Keratinocyte (primary cell): ENCODE measurements around the gene ARNT2. TPM values are rescaled to one million over a fixed set of nuclear protein-coding genes. Genes with fewer than 3 reads are reported as not detected.

ENCODE experiments used
- DNase-seq: peaks from one replicate; pipeline ENCODE4 v3.0.0-alpha.2; 2011; ENCODE audit warnings: low read depth, missing footprints, low spot score
- FAIRE-seq: peaks from 2 replicates; lab custom pipeline; 2011; peaks lifted over from hg19 to GRCh38; lab: Jason Lieb, UNC
- H2AFZ ChIP-seq: 2 replicates; pipeline ENCODE4 v1.6.0; 2012; ENCODE audit warnings: low read length, control low read depth, inconsistent platforms; ENCODE audit not compliant: control insufficient read depth
- H3K27ac ChIP-seq: 2 replicates; pipeline ENCODE4 v1.5.1; 2011; ENCODE audit warnings: low read length; ENCODE audit not compliant: control insufficient read depth, insufficient read depth
- H3K27me3 ChIP-seq: 3 replicates; pipeline ENCODE4 v1.6.0; 2011; ENCODE audit warnings: low read length; ENCODE audit not compliant: control insufficient read depth, insufficient read depth; ENCODE audit errors: extremely low read depth
- H3K36me3 ChIP-seq, 2 experiments: 2 replicates in 1 of 2; 3 replicates in 1 of 2; pipeline ENCODE4 v1.5.1; 2011; ENCODE audit warnings: low read length in 2 of 2, mild to moderate bottlenecking in 1 of 2; ENCODE audit not compliant: control insufficient read depth in 2 of 2, insufficient read depth in 2 of 2; ENCODE audit errors: extremely low read depth in 1 of 2
- H3K4me1 ChIP-seq: 3 replicates; pipeline ENCODE4 v1.5.1; 2011; ENCODE audit warnings: low read length; ENCODE audit not compliant: control insufficient read depth, insufficient read depth; ENCODE audit errors: extremely low read depth
- H3K4me2 ChIP-seq: 3 replicates; pipeline ENCODE4 v1.6.0; 2011; ENCODE audit warnings: low read depth, low read length; ENCODE audit not compliant: control insufficient read depth, insufficient read depth; ENCODE audit errors: extremely low read depth
- H3K4me3 ChIP-seq, 3 experiments: fragments of 200-600 bp in 1 of 3; sonication (generic) in 1 of 3; 2 replicates in 2 of 3; 3 replicates in 1 of 3; pipeline ENCODE4 v1.5.1; 2011 to 2016; ENCODE audit warnings: low read length in 3 of 3, mild to moderate bottlenecking in 3 of 3, control low read depth in 2 of 3, inconsistent platforms in 1 of 3, low read depth in 1 of 3, mixed read lengths in 1 of 3, mixed run types in 1 of 3, moderate library complexity in 1 of 3; ENCODE audit not compliant: control insufficient read depth in 2 of 3, insufficient read depth in 2 of 3; ENCODE audit errors: extremely low read depth in 1 of 3
- H3K79me2 ChIP-seq: 2 replicates; pipeline ENCODE4 v1.6.0; 2012; ENCODE audit warnings: low read length; ENCODE audit not compliant: control insufficient read depth, insufficient read depth
- H3K9ac ChIP-seq: 3 replicates; pipeline ENCODE4 v1.6.0; 2011; ENCODE audit warnings: low read length; ENCODE audit not compliant: control insufficient read depth, insufficient read depth; ENCODE audit errors: extremely low read depth
- H3K9me1 ChIP-seq: 3 replicates; pipeline ENCODE4 v1.6.0; 2011; ENCODE audit warnings: low read length; ENCODE audit not compliant: control insufficient read depth, insufficient read depth; ENCODE audit errors: extremely low read depth
- H3K9me3 ChIP-seq: 2 replicates; pipeline ENCODE4 v1.5.1; 2012; ENCODE audit warnings: low read depth, low read length; ENCODE audit not compliant: control insufficient read depth
- H4K20me1 ChIP-seq: 3 replicates; pipeline ENCODE4 v1.6.0; 2011; ENCODE audit warnings: low read length; ENCODE audit not compliant: control insufficient read depth, insufficient read depth; ENCODE audit errors: extremely low read depth
- EZH2 ChIP-seq: IDR thresholded peaks from one replicate; pipeline ENCODE4 v1.6.1; 2012; ENCODE audit warnings: inconsistent platforms, mild to moderate bottlenecking, low read length, moderate library complexity
- dilution Hi-C: fragments of 300-500 bp; cut with MboI; formaldehyde crosslinking; loops from one replicate; pipeline ENCODE4 v1.7.0; 2020; ENCODE audit warnings: low sequenced_read_pairs; ENCODE audit not compliant: extremely low pct_ligation_motif_present
- polyA plus RNA-seq, 5 experiments: library from polyadenylated mRNA; depleted of rRNA in 3 of 5; stranded (reverse) in 3 of 5; stranded (forward) in 1 of 5; unstranded in 1 of 5; fragments of >200 nt; gene quantifications; 1 replicate in 1 of 5; 2 replicates in 3 of 5; 3 replicates in 1 of 5; pipeline versions ENCODE4 v1.2.1 to v1.2.3, GENCODE V29; 2011 to 2012; ENCODE audit warnings: missing spikeins in 2 of 5, low read depth in 1 of 5, low replicate concordance in 1 of 5
- TF ChIP-seq, protein P1 (sequence below), 3 experiments: IDR thresholded peaks in 1 of 3; conservative IDR thresholded peaks in 1 of 3; optimal IDR thresholded peaks in 1 of 3; 2 replicates in 2 of 3; 3 replicates in 1 of 3; pipeline versions ENCODE3 to v1.5.1; 2011; ENCODE audit warnings: low read length in 3 of 3, mild to moderate bottlenecking in 3 of 3, moderate library complexity in 2 of 3, control low read depth in 1 of 3, inconsistent platforms in 1 of 3; ENCODE audit not compliant: insufficient read depth in 2 of 3; ENCODE audit errors: extremely low read depth in 1 of 3

ARNT2 gene
- polyA plus RNA-seq, 1 donor (not counting 4 experiments of a cell fraction or from before 2014, with no cell fraction given) = 0.16 TPM

DNA sequence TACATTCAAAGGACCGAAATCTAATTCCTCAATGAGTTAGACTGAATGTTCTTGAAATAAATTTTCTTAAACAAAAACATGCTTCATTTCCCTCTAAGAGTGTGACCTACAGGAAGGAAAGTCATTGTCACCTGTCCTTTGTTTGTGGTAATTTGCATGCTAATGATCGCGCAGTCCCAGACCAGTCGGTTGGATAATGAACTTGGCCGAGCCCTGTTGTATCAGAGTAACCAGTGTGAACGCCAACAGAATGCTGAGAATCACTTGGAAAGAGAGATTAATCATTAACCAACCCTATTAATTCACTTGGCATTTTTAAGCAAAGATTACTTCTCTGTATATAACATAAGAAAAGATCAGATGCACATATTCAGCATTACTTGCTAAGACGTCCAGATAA lies 8.1 kb upstream of the ARNT2 start:
- Histone ChIP-seq H3K9ac (no peak overlapping the region), H3K27me3 (peaks cover 11% of the 10 kb centered on the region), H3K27ac (no peak overlapping the region), H3K9me3 (no peaks in the 10 kb centered on the region), H3K79me2 (no peaks in the 10 kb centered on the region), H3K4me3 (no peak overlapping the region), H4K20me1 (no peaks in the 10 kb centered on the region), H3K36me3 (no peaks in the 10 kb centered on the region), H3K9me1 (no peaks in the 10 kb centered on the region), H2AFZ (no peak overlapping the region), H3K4me2 (no peak overlapping the region), H3K4me1 (no peaks in the 10 kb centered on the region)
- dilution Hi-C loops = no loop called here
- no peak for DNase-seq
- no peak for FAIRE-seq
- TF ChIP-seq, protein P1, sequence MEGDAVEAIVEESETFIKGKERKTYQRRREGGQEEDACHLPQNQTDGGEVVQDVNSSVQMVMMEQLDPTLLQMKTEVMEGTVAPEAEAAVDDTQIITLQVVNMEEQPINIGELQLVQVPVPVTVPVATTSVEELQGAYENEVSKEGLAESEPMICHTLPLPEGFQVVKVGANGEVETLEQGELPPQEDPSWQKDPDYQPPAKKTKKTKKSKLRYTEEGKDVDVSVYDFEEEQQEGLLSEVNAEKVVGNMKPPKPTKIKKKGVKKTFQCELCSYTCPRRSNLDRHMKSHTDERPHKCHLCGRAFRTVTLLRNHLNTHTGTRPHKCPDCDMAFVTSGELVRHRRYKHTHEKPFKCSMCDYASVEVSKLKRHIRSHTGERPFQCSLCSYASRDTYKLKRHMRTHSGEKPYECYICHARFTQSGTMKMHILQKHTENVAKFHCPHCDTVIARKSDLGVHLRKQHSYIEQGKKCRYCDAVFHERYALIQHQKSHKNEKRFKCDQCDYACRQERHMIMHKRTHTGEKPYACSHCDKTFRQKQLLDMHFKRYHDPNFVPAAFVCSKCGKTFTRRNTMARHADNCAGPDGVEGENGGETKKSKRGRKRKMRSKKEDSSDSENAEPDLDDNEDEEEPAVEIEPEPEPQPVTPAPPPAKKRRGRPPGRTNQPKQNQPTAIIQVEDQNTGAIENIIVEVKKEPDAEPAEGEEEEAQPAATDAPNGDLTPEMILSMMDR (optimal IDR thresholded peaks at IDR 0.05 in 1 of 3, IDR thresholded peaks at IDR 0.05 in 1 of 3, conservative IDR thresholded peaks at IDR 0.05 in 1 of 3; ENCODE audit: extremely low read depth in 1 of 3, insufficient read depth in 2 of 3, low read length in 3 of 3) = no peak
- no peak for TF ChIP-seq EZH2

DNA sequence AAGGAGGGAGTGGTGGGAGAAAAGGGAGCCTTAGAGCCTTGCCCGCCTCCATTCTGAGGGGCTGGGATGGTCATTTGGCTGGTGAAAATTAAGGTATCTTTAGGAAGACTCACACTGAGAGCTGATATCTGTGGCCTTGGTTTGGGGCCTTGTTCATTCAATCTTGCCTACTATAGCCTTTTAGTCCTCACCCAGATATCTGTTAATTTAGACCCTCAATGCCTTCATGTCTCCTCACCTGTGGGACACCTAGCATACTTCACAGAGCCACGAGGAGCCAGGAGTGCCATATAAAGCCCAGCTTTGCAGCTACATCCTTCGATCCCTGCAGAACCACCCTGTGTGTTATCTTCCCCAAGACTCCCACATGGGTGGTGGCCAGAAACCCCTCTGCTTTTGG lies 4.7 kb upstream of the ARNT2 start:
- dilution Hi-C loops = no loop called here
- H2AFZ ChIP-seq = no peak overlapping the region
- H3K4me3 ChIP-seq = no peak overlapping the region
- TF ChIP-seq, protein P1 (optimal IDR thresholded peaks at IDR 0.05 in 1 of 3, IDR thresholded peaks at IDR 0.05 in 1 of 3, conservative IDR thresholded peaks at IDR 0.05 in 1 of 3; ENCODE audit: extremely low read depth in 1 of 3, insufficient read depth in 2 of 3, low read length in 3 of 3) = no peak
- TF ChIP-seq EZH2 = no peak
- H3K4me1 ChIP-seq = no peaks in the 10 kb centered on the region
- H3K79me2 ChIP-seq = no peaks in the 10 kb centered on the region
- no peak overlapping the region for H3K27ac ChIP-seq
- H3K9me1 ChIP-seq = no peaks in the 10 kb centered on the region
- H3K4me2 ChIP-seq = no peak overlapping the region
- no peak for DNase-seq
- no peaks in the 10 kb centered on the region for H4K20me1 ChIP-seq
- no peak overlapping the region for H3K9ac ChIP-seq
- H3K36me3 ChIP-seq = no peaks in the 10 kb centered on the region
- no peaks in the 10 kb centered on the region for H3K9me3 ChIP-seq
- H3K27me3 ChIP-seq = peaks cover 32% of the 10 kb centered on the region
- FAIRE-seq = no peak
